Left hindlimb (tissue), 1 donor: Measurements from ENCODE around the gene KCNH2.
A peak's percentile ranks its signal among the peaks of the same experiment; 100 is the strongest.

Experiments used
- DNase-seq: peaks from one replicate; pipeline ENCODE4 v3.0.0-alpha.2; 2018

Gene KCNH2

GRCh38 chr7:150901160-150902035 is 76.7 kb downstream of the KCNH2 start:
- peak; percentile 47 for DNase-seq

- no peak for DNase-seq
Observed at GRCh38 chr7:150900675-150901074, 77.4 kb downstream of the KCNH2 start.

- DNase-seq: peak; percentile 76
Observed at GRCh38 chr7:150898475-150899011, 79.6 kb downstream of the KCNH2 start.

- DNase-seq: no peak
Observed at GRCh38 chr7:150897502-150898474, 80.3 kb downstream of the KCNH2 start.

- no peak for DNase-seq
Observed at GRCh38 chr7:150896562-150897209, 81.4 kb downstream of the KCNH2 start.

GRCh38 chr7:150895809-150896208 is 82.3 kb downstream of the KCNH2 start:
- DNase-seq: no peak
